Cortex of kidney (tissue), 1 donor: Measurements from ENCODE around the gene RTKN2.
"Not testable (repeated sequence)": the region's sequence is repeated elsewhere in the genome, so short reads cannot be mapped to it uniquely, and the experiment has no call there.

Experiments
- DNase-seq: peaks from one replicate; lab custom pipeline; 2025; lab: John Stamatoyannopoulos, UW

RTKN2 gene

GRCh38 chr10:62259998-62260397 lies 8.6 kb downstream of the RTKN2 start:
- DNase-seq, result no peak

DNA sequence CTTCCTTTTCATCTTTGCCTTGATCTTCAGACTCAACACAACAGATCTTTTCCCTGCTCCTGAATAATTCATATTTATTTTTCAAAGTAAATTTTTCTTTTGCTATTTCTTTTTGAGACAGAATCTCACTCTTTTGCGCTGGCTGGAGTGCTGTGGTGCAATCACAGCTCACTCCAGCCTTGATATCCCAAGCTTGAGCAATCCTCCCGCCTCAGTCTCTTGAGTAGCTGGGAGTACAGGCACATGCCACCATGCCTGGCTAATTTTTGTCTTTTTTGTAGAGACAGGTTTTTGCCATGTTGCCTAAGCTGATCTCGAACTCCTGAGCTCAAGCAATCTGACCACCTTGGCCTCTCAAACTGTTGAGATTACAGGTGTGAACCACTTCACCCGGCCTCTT lies 9.2 kb downstream of the RTKN2 start:
- DNase-seq, result no peak

GRCh38 chr10:62258926-62259325 lies 9.7 kb downstream of the RTKN2 start:
- DNase-seq, result no peak

DNA sequence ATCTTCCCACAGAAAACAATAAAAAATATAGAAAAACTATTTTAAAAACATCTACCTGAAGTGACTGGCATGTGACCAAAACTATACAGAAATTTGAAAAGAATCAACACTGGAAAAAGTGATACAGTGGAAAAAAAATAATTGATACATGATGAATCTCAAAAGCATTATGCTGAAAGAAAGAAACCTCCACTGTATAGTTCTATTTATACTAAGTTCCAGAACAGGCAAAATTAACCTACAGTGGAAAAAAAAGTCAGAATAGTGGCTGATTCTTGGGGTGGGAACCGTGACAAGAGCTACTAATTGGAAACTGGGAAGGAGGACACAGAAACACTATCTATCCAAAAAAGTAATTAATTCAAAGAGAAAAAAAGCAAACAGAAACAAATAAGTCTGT lies 14.9 kb downstream of the RTKN2 start:
- no peak for DNase-seq

- no peak for DNase-seq
Measured at GRCh38 chr10:62252051-62252450, 16.6 kb downstream of the RTKN2 start.

DNA sequence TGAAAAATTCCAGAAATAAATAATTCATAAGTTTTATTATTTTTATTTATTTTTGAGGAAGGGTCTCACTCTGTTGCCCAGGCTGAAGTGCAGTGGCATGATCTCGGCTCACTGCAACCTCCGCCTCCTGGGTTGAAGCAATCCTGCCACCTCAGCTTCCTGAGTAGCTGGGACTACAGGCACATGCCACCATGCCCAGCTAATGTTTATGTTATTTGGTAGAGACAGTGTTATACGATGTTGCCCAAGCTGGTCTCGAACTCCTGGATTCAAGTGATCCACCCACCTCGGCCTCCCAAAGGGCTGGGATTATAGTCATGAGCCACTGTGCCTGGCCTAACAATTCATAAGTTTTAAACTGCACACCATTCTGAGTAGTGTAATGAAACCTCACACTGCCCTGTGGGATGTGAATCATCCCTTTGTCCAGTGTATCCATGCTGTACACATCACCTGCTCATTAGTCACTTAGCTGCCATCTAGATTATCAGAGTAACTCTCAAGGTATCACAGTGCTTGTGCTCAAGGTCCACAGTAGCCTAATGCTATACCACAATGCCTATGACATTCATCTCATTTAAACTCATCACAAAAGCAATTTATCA lies 17.9 kb downstream of the RTKN2 start:
- DNase-seq, result no peak

- no peak for DNase-seq
Measured at GRCh38 chr10:62249957-62250356, 18.7 kb downstream of the RTKN2 start.

GRCh38 chr10:62248465-62248864 lies 20.2 kb downstream of the RTKN2 start:
- no peak for DNase-seq

GRCh38 chr10:62244785-62245467 lies 23.7 kb downstream of the RTKN2 start:
- DNase-seq, result no peak

DNA sequence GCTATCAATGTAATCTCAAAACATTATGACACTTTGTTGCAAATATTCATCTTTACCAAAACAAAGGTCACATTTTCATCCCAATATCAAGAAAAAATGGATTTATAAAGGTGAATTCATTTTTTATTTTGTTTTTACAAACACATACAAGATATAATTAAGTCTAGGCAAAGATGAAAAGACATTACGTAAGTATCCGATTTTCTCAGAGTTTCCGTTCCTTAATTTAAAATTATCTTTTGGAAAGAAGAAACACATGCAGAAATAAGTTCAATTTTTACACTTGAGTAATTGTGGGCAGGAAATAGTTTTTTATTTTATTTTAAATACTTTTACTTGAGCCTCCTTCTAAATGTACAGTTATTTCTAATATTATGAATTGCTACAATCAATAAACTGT lies 24.6 kb downstream of the RTKN2 start:
- no peak for DNase-seq

DNA sequence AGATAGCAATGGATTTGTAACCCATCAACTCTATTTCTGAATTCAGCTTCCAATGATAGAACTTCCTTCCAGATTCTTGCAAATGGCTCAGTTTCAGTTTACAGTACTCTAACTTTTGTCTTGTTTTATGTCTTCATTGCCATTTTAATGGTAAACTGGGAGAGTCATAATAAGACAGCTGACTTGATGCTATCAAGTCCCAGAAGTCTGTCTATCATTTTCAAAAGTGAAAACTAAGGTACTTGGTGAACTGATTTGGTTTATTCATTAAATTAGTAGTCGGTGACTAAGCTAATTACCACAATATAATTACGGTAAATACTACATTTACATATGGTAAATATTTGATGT lies 25.0 kb downstream of the RTKN2 start:
- DNase-seq, result no peak

DNA sequence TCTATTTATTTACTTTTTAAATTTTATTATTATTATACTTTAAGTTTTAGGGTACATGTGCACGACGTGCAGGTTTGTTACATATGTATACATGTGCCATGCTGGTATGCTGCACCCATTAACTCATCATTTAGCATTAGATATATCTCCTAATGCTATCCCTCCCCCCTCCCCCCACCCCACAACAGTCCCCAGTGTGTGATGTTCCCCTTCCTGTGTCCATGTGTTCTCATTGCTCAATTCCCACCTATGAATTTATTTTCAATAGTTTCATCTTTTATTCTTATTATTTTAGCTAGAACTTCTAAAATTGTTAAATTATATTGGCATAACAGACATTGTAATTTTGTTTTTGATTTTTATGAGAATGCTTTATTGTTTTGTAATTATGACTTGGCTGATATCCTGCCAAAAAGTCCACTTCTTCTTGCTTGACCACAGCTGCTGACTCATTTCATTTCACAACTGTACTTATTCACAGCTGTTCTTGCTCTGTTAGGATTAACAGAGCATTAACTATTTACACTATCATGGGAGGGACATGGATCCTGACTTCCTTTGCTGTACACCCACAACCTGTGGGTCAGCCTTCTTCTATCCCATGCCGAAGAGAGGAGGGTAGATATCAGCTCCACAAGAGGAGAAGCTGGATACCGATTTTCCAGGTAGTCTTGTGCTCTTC lies 25.5 kb downstream of the RTKN2 start:
- not testable (repeated sequence) for DNase-seq

GRCh38 chr10:62241521-62241920 lies 27.1 kb downstream of the RTKN2 start:
- DNase-seq, result not testable (repeated sequence)

DNA sequence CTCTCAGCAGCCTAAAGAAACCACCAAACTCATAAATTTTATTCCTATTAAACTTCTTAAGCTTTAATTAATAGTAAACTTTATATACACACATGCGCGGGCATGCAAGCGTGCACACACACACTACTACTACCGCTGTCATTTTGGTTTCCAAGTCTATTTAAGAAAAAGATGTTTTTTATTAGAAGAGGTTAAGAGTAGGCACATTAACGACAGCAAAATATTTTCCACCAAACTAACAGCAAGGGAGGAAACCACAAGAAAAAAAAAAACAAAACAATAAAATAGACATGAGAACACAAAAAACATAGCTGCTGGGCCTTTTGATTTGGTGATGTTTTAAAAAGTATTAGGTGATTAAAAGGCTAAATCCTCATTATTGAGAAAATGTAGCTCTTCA lies 28.6 kb downstream of the RTKN2 start:
- DNase-seq, result no peak

DNA sequence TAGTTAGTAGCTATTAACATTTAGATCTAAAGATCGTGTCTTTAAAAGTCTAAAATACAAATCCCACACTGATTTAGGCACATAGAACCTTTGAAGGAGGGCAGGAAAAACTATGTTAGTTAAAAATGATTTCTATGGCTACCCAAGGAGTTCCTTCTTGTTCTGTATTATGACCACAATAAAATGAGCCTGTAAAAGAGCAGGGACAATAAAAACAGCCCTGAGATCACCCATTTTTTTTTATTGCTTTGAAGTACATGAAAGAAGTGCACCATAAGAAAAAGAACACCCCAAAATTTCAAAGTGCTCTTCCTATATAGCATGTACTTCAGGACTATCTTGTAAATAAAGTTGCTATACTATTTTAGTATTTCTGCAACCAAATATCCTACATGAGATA lies 29.8 kb downstream of the RTKN2 start:
- no peak for DNase-seq

GRCh38 chr10:62237966-62238365 lies 30.7 kb downstream of the RTKN2 start:
- no peak for DNase-seq

DNA sequence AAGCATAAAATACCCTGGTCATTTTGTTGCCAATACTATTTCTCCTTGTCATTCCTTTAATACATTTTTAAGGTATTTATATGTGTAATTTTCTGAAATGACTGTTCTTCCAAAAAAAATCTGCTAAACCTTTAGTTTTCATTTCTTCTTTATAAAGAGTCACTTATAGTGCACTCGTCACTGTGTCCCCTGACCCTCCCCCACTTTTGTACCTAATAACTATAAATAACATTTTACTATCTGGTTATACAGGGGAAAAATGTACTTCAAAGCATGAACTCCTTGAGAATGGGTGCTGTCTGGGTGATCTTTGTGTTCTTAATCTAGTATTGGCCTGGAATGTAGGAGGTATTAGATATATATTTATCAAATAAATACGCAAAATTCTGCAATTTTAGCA lies 31.1 kb downstream of the RTKN2 start:
- DNase-seq, result no peak

GRCh38 chr10:62234077-62234605 lies 34.5 kb downstream of the RTKN2 start:
- no peak for DNase-seq

GRCh38 chr10:62233356-62234076 lies 35.1 kb downstream of the RTKN2 start:
- no peak for DNase-seq

DNA sequence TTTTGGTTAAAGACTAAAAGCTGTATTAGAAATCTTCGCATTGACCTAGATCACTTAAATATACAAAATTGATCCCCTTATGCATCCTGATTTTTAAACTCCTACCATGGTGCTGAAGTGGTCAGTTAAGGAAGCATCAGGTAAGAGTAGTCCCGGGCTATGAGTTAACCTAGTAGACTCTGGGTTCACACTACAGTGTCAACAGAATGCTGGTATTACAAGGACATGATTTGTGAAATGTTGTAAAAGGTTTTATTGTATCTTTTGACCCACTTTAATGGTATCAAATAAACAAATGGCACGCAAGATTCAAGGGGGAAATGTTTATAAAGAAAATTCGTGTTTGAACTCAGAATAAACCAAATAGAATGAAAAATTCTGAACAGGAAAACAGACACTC lies 36.8 kb downstream of the RTKN2 start:
- no peak for DNase-seq

DNA sequence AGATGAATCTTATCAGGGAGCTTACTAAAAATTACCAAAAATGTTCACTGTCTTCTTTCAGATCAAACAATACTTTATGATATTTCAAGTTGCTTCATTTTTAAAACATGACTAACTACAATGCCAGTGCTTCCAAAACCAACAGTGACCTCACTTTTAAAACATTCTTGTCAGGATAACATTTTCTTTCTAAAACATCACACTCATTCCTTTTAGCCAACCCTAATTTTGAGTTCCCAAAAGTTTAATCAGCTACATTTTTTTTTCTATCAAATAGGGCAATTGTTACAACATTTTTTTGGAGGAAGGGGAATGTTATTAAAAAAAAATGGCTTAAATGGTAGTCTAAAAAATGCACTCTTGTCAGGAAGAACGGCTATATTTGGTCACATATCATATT lies 37.3 kb downstream of the RTKN2 start:
- no peak for DNase-seq

GRCh38 chr10:62230344-62231121 lies 38.1 kb downstream of the RTKN2 start:
- no peak for DNase-seq
